ENCODE results near the gene SNX10.
A peak's percentile ranks its signal among the peaks of the same experiment; 100 is the strongest.
"Not testable (repeated sequence)": the region's sequence is repeated elsewhere in the genome, so short reads cannot be mapped to it uniquely, and the experiment has no call there.

SNX10 gene, protein sequence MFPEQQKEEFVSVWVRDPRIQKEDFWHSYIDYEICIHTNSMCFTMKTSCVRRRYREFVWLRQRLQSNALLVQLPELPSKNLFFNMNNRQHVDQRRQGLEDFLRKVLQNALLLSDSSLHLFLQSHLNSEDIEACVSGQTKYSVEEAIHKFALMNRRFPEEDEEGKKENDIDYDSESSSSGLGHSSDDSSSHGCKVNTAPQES

DNA sequence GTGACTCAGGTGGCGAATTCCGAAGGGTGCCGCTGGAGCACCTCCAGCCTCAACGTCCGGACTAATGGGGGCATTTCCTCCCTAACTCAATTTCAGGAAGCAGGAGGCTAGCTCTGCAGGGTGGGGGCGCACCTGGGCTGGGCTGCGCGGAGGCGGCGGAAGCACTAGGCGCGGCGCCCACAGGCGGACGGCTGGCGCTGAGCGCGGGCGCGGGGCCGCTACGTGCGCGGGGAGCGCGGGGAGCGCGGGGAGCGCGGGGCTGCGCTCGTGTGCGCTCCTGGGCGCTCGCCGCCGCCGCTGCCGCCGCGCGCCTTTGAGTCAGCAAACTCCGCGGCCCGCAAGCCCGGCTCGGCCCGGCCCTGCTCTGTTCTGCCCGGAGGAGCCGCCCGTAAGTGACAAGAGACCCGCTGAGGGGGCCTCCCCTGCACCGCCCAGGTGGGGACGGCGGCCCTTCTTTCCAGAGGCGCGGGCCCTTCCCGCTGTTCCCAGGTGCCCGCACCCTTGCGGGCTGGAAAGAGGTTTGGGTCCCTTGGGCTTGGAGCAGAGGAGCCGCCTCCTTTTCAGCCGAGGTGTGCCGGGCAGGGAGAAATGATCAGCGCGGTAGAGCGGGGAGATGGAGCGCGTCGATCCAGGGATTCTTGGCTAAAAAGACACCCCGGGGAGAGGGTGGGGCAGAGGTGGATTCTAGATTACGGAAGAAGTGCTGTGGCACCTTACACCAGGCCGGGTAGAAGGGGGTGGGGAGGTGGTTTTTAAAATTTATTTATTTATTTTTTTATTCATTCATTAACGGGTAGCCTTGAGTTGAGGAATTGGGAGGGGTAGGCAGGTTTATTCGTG, at the start of gene SNX10:
TSS of gene SNX10 (plus strand) at position 164 of the 840 bp plus-strand sequence. CDS start 54,581 bp downstream, outside the sequence.
- TF ChIP-seq, protein P1, sequence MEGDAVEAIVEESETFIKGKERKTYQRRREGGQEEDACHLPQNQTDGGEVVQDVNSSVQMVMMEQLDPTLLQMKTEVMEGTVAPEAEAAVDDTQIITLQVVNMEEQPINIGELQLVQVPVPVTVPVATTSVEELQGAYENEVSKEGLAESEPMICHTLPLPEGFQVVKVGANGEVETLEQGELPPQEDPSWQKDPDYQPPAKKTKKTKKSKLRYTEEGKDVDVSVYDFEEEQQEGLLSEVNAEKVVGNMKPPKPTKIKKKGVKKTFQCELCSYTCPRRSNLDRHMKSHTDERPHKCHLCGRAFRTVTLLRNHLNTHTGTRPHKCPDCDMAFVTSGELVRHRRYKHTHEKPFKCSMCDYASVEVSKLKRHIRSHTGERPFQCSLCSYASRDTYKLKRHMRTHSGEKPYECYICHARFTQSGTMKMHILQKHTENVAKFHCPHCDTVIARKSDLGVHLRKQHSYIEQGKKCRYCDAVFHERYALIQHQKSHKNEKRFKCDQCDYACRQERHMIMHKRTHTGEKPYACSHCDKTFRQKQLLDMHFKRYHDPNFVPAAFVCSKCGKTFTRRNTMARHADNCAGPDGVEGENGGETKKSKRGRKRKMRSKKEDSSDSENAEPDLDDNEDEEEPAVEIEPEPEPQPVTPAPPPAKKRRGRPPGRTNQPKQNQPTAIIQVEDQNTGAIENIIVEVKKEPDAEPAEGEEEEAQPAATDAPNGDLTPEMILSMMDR (IDR thresholded peaks at IDR 0.05; ENCODE audit: low read depth, low read length, missing control alignments), result no peak
- H3K4me3 ChIP-seq (ENCODE audit: low read depth, low read length), result peak within 1 kb of the TSS; percentile 36
- in situ Hi-C loops (cut with HindIII; ENCODE audit: low sequenced_read_pairs), result no loop called here
- DNase-seq (ENCODE audit: low read depth), result no peak

DNA sequence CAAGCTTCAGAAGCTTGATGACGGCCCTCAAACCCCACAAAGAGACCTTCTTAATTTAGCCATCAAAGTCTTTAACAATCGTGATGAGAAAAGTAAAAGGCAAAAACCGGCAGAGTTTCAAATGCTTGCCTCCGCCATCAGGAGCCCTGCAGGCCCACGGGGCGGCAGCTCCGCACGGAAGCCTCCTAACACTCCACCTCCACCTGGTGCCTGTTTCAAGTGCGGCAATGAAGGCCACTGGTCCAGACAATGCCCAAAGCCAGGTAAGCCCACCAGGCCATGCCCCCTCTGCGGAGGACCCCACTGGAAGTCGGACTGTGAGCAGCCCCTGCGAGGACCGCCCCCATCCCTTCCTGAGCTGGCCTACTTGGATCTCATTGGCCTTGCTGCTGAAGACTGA, 46.5 kb upstream of the SNX10 start:
- no peak for DNase-seq (ENCODE audit: low read depth)
- in situ Hi-C loops (cut with HindIII; ENCODE audit: low sequenced_read_pairs), result no loop called here
- TF ChIP-seq, protein P1 (IDR thresholded peaks at IDR 0.05; ENCODE audit: low read depth, low read length, missing control alignments), result no peak
- H3K4me3 ChIP-seq (ENCODE audit: low read depth, low read length), result no peak overlapping the region

DNA sequence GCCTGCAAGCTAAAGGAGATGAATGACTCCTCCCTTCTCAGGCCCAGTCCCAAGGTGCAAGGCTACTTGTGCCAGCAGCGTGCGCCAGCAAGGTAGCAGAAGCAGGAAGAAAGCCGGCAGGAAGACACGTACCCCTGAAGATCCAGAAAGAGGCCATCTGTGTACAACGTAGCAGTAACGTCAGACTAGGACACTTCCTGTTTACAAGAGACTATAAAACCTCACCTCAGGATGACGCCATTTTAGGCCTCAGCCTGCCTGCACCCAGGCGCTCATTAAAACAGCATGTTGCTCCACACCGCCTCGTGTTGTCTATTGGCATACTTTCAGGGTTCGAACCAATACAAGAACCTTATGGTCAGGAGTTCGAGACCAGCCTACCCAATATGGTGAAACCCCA, 41.4 kb upstream of the SNX10 start:
- H3K4me3 ChIP-seq (ENCODE audit: low read depth, low read length), result no peak overlapping the region
- in situ Hi-C loops (cut with HindIII; ENCODE audit: low sequenced_read_pairs), result no loop called here
- TF ChIP-seq, protein P1 (IDR thresholded peaks at IDR 0.05; ENCODE audit: low read depth, low read length, missing control alignments), result no peak
- DNase-seq (ENCODE audit: low read depth), result no peak

DNA sequence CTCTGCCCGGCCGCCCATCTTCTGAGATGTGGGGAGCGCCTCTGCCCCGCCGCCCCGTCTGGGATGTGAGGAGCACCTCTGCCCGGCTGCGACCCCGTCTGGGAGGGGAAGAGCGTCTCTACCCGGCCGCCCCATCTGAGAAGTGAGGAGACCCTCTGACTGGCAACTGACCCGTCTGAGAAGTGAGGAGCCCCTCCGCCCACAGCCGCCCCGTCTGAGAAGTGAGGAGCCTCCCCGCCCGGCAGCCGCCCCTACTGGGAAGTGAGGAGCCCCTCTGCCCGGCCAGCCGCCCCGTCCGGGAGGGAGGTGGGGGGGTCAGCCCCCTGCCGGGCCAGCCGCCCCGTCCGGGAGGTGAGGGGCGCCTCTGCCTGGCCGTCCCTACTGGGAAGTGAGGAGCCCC, 29.8 kb upstream of the SNX10 start:
- in situ Hi-C loops (cut with HindIII; ENCODE audit: low sequenced_read_pairs); H3K4me3 ChIP-seq (ENCODE audit: low read depth, low read length); DNase-seq (ENCODE audit: low read depth): not testable (repeated sequence)

DNA sequence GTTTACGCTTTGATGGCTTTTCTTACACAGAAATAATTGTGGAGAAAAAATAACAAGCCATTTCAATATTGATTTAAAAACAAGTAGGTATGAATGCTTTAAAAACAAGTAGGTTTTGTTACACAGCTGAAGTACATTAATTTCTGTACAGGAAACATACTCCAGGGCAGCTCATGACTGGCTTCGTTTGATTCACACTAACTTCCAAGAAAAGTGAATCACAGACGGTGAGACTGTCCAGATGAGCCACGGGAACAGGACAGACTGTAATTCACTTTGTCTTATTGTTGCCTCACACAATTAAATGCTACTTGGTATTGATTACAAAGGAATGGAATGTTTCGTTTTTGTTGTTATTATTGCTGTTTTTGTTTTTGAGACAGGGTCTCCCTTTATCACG, 26.6 kb upstream of the SNX10 start:
- TF ChIP-seq, protein P1 (IDR thresholded peaks at IDR 0.05; ENCODE audit: low read depth, low read length, missing control alignments), result no peak
- DNase-seq (ENCODE audit: low read depth), result no peak
- in situ Hi-C loops (cut with HindIII; ENCODE audit: low sequenced_read_pairs), result no loop called here
- no peak overlapping the region for H3K4me3 ChIP-seq (ENCODE audit: low read depth, low read length)

DNA sequence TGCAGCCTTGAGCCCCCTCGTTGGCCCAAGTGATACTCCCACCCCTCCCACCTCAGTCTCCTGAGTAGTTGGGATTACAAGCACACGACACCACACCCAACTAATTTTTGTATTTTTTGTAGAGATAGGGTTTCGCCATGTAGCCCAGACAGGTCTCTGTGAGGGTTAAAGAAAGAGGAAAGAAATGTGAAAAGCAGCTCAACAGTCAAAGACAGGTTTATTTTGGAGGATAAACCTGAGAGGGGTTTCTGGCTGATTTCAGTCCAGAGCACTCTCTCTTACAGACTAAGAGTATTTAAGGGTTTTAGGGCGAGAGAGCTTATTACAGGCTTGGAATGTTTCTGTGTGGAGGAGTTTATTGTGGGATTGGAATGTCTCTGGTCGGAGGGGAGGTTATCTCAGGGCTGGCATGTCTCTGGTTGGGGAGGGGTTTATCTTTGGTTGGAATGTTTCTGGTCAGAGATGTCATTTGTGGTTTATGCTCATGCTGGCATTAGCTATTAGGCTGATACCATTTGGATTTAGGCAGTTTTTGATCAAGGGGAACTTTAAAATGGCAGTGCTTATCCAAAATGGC, 26.1 kb upstream of the SNX10 start:
- H3K4me3 ChIP-seq (ENCODE audit: low read depth, low read length), result no peak overlapping the region
- no peak for DNase-seq (ENCODE audit: low read depth)
- in situ Hi-C loops (cut with HindIII; ENCODE audit: low sequenced_read_pairs), result no loop called here
- TF ChIP-seq, protein P1 (IDR thresholded peaks at IDR 0.05; ENCODE audit: low read depth, low read length, missing control alignments), result no peak
